ENCODE measurements around the gene MTHFD1L. TPM values are rescaled to one million over a fixed set of nuclear protein-coding genes. Genes with fewer than 3 reads are reported as not detected.

MTHFD1L gene
- total RNA-seq, 6 experiments from 2014 or later, result 67.5 to 88.7 (median 80.9) TPM

DNA sequence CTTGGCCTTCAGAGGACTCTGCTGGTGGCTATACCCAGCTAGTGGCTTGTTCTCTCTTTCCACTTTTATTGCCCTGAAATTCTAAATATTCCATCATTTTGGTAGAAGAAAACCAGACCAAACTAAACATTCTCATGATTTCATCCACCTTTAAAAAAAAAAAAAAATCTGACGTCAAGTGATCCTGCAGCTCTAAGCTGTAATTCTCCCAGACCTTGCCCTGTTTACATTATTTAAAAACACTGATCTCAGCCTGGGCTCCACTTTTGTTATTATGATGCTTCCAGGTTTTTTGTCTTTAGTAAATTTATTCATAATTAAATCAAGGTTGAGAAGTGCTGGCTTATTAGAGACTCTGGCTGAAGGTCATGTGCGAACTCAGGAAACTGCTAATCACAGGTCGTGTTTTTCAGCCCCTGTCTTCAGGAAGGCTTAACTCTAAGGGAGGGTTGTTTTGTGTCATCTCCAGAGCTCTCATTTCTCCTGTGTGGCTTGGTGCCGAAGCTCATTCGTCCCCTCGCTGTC, 114.4 kb downstream of the MTHFD1L start:
- TF ChIP-seq, protein P1, sequence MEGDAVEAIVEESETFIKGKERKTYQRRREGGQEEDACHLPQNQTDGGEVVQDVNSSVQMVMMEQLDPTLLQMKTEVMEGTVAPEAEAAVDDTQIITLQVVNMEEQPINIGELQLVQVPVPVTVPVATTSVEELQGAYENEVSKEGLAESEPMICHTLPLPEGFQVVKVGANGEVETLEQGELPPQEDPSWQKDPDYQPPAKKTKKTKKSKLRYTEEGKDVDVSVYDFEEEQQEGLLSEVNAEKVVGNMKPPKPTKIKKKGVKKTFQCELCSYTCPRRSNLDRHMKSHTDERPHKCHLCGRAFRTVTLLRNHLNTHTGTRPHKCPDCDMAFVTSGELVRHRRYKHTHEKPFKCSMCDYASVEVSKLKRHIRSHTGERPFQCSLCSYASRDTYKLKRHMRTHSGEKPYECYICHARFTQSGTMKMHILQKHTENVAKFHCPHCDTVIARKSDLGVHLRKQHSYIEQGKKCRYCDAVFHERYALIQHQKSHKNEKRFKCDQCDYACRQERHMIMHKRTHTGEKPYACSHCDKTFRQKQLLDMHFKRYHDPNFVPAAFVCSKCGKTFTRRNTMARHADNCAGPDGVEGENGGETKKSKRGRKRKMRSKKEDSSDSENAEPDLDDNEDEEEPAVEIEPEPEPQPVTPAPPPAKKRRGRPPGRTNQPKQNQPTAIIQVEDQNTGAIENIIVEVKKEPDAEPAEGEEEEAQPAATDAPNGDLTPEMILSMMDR (IDR thresholded peaks at IDR 0.05), result no peak
- H3K4me3 Mint-ChIP-seq, result no peak overlapping the region
- no peaks in the 10 kb centered on the region for H3K9me3 Mint-ChIP-seq
- peaks cover 3% of the 10 kb centered on the region; the same call in 1 of the 2 replicates for H3K27me3 Mint-ChIP-seq (ENCODE audit: insufficient read depth)
- peaks cover 20% of the 10 kb centered on the region for H3K36me3 Mint-ChIP-seq (ENCODE audit: low read depth)
- no peak overlapping the region for H3K27ac Mint-ChIP-seq
- peaks cover 8% of the 10 kb centered on the region for H3K4me1 Mint-ChIP-seq (ENCODE audit: low read depth)
- no peak for DNase-seq

DNA sequence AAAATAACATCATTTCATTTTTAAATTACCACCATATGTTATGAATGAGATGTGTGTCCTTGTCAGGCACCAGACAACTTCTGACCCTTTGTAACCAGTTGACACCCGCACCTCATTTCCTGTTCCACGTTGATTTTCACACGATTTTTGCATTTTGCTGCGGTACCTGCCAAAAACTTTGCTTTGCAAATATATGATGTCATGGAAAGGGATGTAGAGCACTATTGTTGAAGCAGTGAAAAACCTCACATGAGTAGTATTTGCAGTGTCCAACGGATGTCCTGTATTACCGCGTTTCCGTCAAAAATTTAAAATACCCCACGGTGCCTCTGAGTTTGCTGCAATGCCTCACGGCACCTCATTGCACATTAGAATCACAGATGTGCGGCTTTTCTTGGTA, 115.6 kb downstream of the MTHFD1L start:
- Mint-ChIP-seq H3K27ac (no peak overlapping the region), H3K4me1 (ENCODE audit: low read depth) (peaks cover 8% of the 10 kb centered on the region), H3K4me3 (no peak overlapping the region), H3K36me3 (ENCODE audit: low read depth) (peaks cover 15% of the 10 kb centered on the region), H3K9me3 (no peaks in the 10 kb centered on the region), H3K27me3 (ENCODE audit: insufficient read depth) (no peaks in the 10 kb centered on the region; the same call in 1 of the 2 replicates)
- TF ChIP-seq, protein P1 (IDR thresholded peaks at IDR 0.05), result no peak
- DNase-seq, result no peak

DNA sequence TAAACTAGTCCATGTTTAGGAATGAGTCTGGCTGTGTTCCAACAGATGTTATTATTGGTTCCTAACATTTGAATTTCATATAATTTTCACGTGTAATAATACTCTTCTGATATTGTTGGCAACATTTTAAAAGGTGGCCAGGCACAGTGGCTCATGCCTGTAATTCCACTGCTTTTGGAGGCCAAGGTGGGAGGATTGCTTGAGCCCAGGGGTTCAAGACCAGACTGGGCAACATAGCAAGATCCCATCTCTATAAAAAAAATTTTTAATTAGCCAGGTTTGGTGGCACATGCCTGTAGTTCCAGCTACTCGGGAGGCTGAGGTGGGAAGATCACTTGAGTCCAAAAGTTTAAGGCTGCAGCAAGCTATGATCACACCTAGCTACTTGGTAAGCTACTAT, 116.2 kb downstream of the MTHFD1L start:
- Mint-ChIP-seq H3K27me3 (ENCODE audit: insufficient read depth) (no peaks in the 10 kb centered on the region; the same call in 1 of the 2 replicates), H3K9me3 (no peaks in the 10 kb centered on the region), H3K4me3 (no peak overlapping the region), H3K4me1 (ENCODE audit: low read depth) (peaks cover 8% of the 10 kb centered on the region), H3K27ac (no peak overlapping the region), H3K36me3 (ENCODE audit: low read depth) (peaks cover 15% of the 10 kb centered on the region)
- no peak for DNase-seq
- TF ChIP-seq, protein P1 (IDR thresholded peaks at IDR 0.05), result no peak

DNA sequence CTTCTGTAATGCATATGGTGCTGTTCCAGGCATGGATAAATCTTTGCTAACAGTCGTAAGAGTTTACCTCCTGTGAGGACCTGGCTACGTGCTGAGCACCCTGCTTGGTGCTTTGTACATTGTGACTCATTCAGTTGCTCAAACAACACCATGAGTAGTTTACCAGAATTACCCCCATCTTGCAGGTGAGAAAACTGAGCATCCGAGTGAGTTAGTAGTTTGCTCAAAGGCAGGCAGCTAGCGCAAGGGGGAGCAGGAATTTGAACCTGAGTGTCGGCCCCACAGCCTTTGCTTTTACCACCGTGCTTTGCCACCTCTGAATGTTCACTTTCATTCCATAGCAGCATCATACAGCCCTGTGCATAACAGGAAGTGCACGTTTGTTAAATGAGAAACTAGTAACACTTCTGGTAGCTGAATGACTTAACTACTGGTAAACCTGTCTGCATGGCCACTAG, 121.9 kb downstream of the MTHFD1L start:
- TF ChIP-seq, protein P1 (IDR thresholded peaks at IDR 0.05), result no peak
- no peak for DNase-seq
- Mint-ChIP-seq H3K36me3 (ENCODE audit: low read depth) (peaks cover 8% of the 10 kb centered on the region; the same call in 1 of the 2 replicates), H3K27ac (no peak overlapping the region), H3K4me3 (no peak overlapping the region), H3K27me3 (ENCODE audit: insufficient read depth) (no peaks in the 10 kb centered on the region; the same call in 1 of the 2 replicates), H3K4me1 (ENCODE audit: low read depth) (0 out of 2 replicates have a peak, but pooled peaks cover 4% of the 10 kb centered on the region), H3K9me3 (no peaks in the 10 kb centered on the region)

DNA sequence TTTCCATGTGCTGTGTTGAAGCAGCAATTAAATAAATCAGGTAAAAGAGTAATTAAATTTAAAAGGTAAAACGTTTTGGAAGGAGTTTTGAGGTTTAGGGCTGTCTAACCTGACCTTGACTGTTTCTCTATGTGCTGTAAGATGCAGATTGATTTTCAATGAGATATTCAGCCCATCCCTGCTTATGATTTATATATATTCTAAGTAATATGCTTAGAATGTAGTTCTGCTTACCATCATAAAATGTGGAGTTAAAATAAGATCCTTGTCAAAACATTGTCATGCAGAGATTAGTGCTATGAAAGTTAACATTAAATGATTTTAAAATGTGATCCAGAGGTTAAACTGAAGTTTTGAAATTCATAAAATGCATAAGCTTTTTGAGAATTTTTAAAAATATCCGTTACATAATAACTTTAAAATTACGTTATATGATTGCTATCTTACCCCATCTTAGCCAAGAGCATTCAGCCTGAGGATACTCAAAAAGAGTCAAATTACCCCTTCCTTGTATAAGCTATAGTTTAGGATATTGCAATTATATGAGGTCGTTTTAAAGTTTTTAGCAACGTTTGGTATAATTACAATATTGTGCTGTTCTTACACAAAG, 122.5 kb downstream of the MTHFD1L start:
- H3K36me3 Mint-ChIP-seq (ENCODE audit: low read depth), result peaks cover 12% of the 10 kb centered on the region; the same call in 1 of the 2 replicates
- no peak for DNase-seq
- H3K27ac Mint-ChIP-seq, result no peak overlapping the region
- H3K9me3 Mint-ChIP-seq, result no peaks in the 10 kb centered on the region
- no peak overlapping the region for H3K4me3 Mint-ChIP-seq
- H3K27me3 Mint-ChIP-seq (ENCODE audit: insufficient read depth), result no peaks in the 10 kb centered on the region
- peaks cover 9% of the 10 kb centered on the region; the same call in 1 of the 2 replicates for H3K4me1 Mint-ChIP-seq (ENCODE audit: low read depth)
- TF ChIP-seq, protein P1 (IDR thresholded peaks at IDR 0.05), result no peak
